GM21825 (cell line): Measurements from ENCODE around the gene DMD.

ENCODE experiments used
- ATAC-seq: cut with Tn5 transposase; IDR thresholded peaks from one replicate; pipeline ENCODE4 v1.9.1; 2021; ENCODE audit warnings: mild to moderate bottlenecking, moderate library complexity; ENCODE audit not compliant: unreplicated experiment

Gene DMD

DNA sequence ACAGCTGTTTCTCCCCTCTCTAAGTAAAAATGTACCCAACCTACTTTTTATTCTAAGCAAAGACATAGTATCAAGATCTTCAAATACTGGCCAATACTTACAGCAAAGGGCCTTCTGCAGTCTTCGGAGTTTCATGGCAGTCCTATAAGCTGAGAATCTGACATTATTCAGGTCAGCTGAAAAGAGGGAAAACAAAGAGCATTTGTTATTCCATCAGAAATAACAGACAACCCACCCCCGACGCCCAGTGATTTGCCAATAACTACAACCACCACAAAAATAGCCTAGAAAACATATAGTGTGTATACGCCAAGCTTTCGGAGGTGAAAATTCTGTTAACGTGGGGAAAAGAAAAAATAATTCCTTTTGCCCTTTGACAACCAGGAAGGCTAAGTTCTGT lies 1988.4 kb downstream of the DMD start:
- no peak for ATAC-seq

DNA sequence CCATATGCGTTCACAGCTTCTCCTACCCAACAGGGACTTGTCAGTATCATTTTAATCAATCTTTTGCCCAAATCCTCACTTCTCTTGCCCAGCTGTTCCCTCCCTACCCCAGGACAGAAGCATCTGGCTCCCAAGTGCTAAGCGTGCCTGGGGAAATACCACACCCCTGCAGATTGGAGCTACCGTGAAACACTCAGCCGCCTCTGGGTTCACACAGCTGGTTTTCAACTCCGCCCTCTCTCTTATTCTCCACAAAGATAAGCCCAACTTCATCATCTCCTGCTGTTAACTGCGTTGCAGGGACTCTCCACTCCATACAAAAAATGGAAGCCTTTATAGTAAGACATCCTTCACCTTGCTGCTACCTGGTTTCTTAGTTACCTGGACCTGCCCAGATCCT lies 1992.2 kb downstream of the DMD start:
- ATAC-seq = no peak

DNA sequence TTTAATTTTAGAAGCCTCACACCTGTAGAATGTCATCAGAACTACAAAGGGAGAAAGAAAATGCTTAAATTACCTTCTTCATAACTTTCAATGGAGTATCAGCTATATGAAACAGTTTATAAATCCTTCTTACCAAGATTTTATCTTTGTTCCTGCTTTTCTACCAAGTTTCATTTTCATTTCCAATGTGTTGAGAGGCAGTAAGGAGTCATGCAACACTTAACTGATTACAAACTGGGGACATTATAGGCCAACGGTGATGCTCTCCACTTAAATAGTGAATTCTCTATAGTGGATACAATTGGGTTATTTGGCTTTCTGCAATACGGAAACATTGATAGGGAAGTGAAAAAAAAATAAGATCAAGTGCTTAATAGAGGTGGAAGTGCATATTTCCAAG lies 1994.3 kb downstream of the DMD start:
- ATAC-seq = no peak

DNA sequence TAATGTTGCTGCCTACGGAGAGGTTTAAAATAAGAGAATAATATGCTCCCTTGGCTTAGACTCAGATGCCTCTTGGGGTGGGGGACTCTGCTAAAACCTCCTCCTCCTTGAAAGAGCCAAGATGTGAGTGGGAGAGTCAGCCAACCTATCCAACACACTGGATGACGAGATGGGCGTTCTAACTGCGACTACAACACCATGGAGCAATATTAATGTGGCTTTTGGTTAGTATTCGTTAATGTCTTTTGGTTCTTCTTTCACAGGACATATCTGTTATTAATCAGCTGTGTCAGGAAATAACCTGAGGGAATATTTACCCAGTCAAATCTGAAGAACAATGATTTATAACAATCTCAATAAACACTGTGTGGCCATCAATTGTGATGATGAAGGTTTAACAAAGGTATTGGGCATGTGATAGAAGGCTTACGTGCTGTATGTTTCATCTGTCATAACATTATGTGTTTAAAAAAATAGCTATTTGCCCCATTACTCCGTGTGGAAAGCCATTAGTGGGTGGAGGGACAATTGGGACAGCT lies 1996.0 kb downstream of the DMD start:
- no peak for ATAC-seq

DNA sequence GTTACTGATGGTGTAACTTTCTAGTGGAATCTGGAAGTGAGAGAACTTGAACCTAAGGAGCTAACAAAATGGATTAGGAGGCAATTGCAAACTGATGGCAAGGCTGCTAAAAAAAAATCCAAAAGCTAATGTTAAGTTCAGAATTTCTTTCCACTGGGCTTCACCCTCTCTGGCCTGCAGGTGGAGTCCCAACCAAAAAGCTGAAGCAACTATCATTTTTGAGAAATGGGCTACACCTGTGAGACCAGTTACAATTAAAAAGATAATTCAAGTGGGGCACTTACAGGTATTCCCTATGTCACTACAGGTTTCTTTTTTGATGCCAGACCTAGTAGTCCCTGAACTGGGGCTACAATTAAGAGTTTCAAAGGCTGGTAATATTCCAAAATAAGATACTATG lies 1997.4 kb downstream of the DMD start:
- no peak for ATAC-seq

DNA sequence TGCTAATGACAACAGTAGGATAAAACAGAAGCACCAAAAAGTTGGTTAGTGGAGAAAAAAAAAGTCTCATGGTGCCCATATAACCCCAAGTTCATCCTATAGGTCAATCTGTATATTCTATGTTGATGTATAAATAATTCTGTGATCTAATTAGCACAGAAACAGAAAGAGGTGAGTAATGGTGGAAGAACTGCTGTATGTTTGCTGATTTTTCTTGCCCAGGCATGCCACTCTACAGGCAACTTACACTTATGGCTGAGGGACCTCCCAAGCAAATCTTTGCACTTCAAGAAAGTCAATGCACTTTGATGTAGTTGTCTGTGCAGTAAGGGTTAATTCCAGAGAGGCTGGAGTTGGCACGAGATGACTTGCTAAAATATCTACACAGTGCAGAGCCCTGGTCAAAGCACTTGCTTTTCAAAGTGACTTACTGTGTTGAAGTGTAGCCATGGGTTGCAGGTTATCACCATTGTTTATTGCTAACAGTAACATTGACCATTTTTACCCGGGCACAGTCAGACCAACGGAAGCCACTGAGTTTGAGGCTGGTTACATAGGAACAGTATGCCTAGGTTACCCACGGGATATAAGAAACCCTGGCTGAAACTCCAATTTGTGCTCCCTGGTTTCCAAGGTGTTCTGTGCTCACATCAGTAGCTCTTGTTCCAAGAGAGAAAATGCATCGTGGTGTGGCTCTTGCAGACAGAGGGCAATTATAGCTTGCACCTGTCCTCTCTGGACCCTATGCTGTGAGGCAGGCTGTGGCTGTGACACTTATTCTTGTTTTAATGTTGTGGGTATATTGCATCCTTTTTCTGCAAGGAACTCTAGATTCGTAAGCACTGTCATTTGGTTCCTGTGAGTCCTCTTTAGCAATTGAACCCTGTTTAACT lies 1998.2 kb downstream of the DMD start:
- ATAC-seq = no peak

- ATAC-seq = no peak
Measured at GRCh38 chrX:31209005-31209628, 2002.2 kb downstream of the DMD start.

DNA sequence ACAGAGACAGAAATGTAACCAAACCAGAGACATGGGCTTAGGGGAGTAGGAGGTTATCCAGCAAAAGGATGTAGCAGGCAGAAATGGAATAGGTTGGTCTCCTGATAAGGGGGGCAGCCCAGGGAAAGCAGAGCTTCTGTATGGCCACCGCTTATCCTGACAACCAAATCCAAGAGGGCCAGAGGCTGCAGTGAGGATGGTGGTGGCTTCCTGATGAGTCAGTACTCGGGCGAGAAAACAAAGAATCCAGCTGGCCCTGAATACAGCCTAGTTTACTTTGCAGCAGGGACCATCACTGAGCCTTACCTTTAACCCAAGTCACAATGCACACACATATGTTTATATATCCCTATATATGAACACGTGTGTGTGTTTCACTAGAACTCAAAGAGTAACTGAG lies 2009.8 kb downstream of the DMD start:
- no peak for ATAC-seq

DNA sequence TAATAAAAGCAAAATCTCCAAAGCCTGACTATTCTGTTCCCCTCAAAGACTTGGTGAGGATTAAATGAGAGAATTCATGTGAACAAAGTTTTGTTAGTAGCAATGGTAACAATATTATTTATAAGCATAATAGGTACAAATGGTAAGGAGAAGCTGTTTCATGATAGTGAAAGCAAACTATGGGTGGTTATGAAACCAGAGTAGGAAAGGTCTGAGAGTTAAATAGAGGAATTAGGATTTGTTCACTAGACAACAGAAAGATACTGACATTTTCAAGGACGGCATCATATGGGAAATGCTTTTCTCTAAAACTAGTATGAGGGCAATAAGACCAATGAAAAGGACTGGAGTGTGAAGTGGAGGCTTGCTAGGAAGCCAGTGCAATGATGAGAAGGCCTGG lies 2010.9 kb downstream of the DMD start:
- ATAC-seq = no peak

DNA sequence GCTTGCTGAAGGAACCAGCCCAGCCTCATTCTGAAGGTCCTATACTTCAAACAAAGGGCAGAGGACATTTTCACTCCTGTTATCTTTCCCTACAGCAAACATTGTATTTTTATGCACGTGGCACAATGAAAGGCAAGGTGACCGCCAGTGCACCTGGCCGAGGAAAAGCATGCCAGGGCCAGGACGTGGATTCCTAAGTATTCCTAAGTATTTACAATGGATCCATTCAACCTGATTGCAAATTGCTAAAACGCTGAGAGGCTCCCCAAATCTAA lies 2011.6 kb downstream of the DMD start:
- ATAC-seq = no peak

DNA sequence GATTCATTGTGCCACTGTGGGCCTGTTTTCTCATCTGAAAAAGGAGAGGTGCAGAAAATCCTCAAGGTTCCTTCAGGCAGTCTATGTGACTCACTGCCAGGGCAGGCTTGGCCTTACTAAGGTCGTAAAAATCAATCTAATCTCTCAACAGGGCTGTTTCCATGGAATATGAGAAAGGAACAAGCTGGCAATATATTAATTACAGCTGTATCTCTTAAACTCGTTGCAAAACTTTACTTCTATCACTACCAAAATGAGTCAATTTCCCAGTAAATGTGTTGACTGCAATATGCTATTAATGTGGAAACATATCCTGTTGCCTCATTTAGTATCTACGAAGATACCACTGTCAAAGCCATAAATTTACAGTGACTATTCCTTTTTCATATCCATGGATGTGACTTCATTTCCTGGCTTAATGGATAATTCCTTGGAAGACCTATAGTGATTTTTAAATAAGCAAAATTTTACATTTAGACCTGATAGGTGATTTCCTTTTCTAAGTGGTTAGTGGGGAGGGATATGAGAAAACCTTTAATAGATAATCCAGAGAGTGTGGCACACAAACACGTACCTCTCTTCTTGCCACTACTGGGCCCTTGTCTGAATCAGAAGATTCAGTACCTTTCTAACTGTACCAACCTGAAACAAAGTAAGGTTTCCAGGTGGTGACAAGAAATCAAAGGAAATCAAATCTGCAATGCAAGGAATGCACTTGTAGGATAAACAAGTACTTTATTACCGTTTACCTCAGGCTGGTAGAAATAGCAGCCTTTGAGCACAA lies 2012.1 kb downstream of the DMD start:
- ATAC-seq = no peak

GRCh38 chrX:31190221-31190975 lies 2021.0 kb downstream of the DMD start:
- ATAC-seq = no peak

GRCh38 chrX:31186693-31187338 lies 2024.5 kb downstream of the DMD start:
- no peak for ATAC-seq

- no peak for ATAC-seq
Measured at GRCh38 chrX:31185884-31186283, 2025.5 kb downstream of the DMD start.

GRCh38 chrX:31181377-31182000 lies 2029.9 kb downstream of the DMD start:
- no peak for ATAC-seq

DNA sequence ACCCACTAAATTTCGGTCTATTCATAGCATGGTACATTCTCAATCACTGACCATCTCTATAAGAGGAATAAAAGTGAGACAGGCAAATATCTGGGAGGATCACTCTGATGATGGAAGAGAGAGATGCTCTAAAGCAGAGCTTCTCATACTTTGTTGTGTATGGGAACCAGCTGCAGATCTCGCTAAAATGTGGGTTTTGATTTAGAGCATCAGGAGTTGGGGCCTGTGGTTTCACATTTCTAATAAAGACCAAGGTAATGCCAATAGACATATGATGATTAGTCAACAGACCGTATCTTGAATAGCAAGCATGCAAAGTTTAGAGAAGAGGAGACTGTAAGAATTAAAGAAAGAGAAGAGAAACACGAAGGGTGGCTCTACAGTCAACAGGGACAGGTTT lies 2032.1 kb downstream of the DMD start:
- no peak for ATAC-seq

DNA sequence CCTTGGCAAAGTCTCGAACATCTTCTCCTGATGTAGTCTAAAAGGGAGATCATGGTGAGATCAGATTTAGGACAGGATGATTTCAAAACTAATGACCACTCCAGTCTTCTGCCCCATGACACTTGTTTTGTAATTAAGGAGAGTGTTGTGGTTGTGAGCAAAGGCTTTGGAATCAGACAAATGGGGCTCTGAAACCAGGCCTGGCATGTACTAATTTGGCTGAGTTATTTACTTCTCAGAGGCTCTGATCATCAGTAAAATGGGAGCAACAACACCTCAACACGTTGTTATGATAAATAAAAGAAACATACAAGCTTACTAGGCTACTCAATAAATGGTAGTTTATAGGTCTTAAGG lies 2032.6 kb downstream of the DMD start:
- no peak for ATAC-seq

DNA sequence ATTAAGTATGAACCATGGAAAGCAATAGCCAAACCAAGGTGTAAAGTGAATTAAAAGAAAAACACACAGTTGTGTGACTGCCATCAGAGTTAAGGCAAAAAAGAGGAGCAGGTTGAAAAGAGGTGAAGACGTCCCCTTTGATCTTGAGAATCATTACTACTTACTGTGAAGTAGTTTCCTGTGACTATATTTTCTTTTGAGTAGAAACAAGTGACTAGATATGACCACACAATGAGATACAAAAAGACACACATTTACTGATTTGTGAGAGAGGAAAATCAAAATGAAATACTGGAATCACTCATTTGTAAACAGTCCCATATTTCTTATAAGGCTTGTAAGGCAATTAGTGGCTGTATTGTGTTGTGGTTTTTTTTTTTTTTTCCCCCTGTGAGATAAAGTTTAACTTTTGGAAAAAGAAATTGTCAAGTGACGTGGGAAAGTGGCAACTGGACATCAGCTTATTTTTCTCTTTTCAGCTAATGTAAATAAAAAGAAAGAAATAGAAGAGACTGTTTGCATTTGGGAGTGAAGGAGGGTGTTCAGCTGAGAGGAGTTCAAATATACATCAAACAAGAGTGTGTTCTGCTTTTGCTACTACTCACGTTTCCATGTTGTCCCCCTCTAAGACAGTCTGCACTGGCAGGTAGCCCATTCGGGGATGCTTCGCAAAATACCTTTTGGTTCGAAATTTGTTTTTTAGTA lies 2033.1 kb downstream of the DMD start:
- ATAC-seq = no peak

DNA sequence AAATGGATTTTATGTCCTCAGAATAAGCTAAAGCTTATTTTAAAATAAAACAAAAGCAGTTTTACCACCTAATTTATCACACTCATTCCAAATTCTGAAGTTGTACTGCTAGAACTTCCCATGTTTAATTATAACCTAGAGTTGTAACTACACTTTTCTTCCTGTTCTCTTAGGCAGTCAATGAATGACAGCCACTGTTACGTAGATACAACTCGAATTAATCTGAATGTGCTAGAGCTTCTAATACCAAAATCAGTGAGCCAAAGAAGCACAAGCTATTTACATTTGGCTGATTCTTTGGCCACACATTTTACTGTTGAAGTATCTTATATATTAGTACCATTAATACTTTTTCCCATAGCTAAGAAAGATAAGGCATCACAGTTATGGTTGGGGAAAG lies 2040.6 kb downstream of the DMD start:
- ATAC-seq = no peak

GRCh38 chrX:31168551-31168950 lies 2042.8 kb downstream of the DMD start:
- peak; percentile 98 for ATAC-seq
